Naive thymus-derived CD4-positive, alpha-beta T cell (primary cell): ENCODE results near the gene NRG3. TPM values are rescaled to one million over a fixed set of nuclear protein-coding genes. Genes with fewer than 3 reads are reported as not detected.

Source experiments
- ATAC-seq: fragments of 150-1000 bp; cut with Tn5 transposase; 2 replicates; pipeline ENCODE4 v1.10.0; 2021; ENCODE audit warnings: mild to moderate bottlenecking, moderate library complexity
- CTCF ChIA-PET: fragments of 350-600 bp; sonication (Branson Sonifier 250); formaldehyde crosslinking; loops from one replicate; lab custom pipeline; 2021; ENCODE audit warnings: antibody characterized with exemption; lab: Charles Lee
- POLR2A ChIA-PET: fragments of 350-600 bp; sonication (Branson Sonifier 250); formaldehyde crosslinking; loops from one replicate; lab custom pipeline; 2021; ENCODE audit warnings: antibody characterized with exemption, inconsistent platforms; lab: Charles Lee
- DNase-seq, 9 donors: peaks; one replicate each; pipeline versions ENCODE4 v3.0.0 to v3.0.0-alpha.2; 2020 to 2022; ENCODE audit warnings: mixed read lengths in 1 of 9
- H3K27ac ChIP-seq: one replicate; pipeline ENCODE4 v1.7.0; 2013; ENCODE audit warnings: mild to moderate bottlenecking, low read depth, low read length, moderate library complexity
- H3K27me3 ChIP-seq, 2 donors: one replicate each; pipeline ENCODE4 v1.7.0; 2013; ENCODE audit warnings: low read length in 2 of 2, mild to moderate bottlenecking in 2 of 2, moderate library complexity in 2 of 2; ENCODE audit not compliant: control insufficient read depth in 2 of 2, insufficient read depth in 2 of 2
- H3K36me3 ChIP-seq, 3 experiments: 1 replicate in 2 of 3; 2 replicates in 1 of 3; pipeline ENCODE4 v1.7.0; 2013; ENCODE audit warnings: low read length in 3 of 3, mild to moderate bottlenecking in 3 of 3, moderate library complexity in 1 of 3; ENCODE audit not compliant: insufficient read depth in 3 of 3, control insufficient read depth in 2 of 3
- H3K4me1 ChIP-seq, 2 donors: one replicate each; pipeline ENCODE4 v1.7.0; 2013; ENCODE audit warnings: low read length in 2 of 2, mild to moderate bottlenecking in 2 of 2, moderate library complexity in 1 of 2; ENCODE audit not compliant: control insufficient read depth in 2 of 2, insufficient read depth in 2 of 2
- H3K4me3 ChIP-seq: 2 replicates; pipeline ENCODE4 v1.7.0; 2013; ENCODE audit warnings: mild to moderate bottlenecking, low read length
- H3K9me3 ChIP-seq, 3 experiments: 1 replicate in 2 of 3; 2 replicates in 1 of 3; pipeline ENCODE4 v1.7.0; 2013; ENCODE audit warnings: low read length in 3 of 3; ENCODE audit not compliant: control insufficient read depth in 2 of 3
- H3K27ac Mint-ChIP-seq, 9 donors: one replicate each; pipeline ENCODE4 v1.8.0; 2020 to 2022; ENCODE audit warnings: mixed read lengths in 9 of 9, mild to moderate bottlenecking in 8 of 9, moderate library complexity in 5 of 9, inconsistent platforms in 2 of 9
- H3K27me3 Mint-ChIP-seq, 5 donors: one replicate each; pipeline ENCODE4 v1.8.0; 2021 to 2022; ENCODE audit warnings: mixed read lengths in 5 of 5, mild to moderate bottlenecking in 1 of 5
- H3K36me3 Mint-ChIP-seq, 5 donors: one replicate each; pipeline ENCODE4 v1.8.0; 2020 to 2022; ENCODE audit warnings: mixed read lengths in 5 of 5, mild to moderate bottlenecking in 3 of 5, inconsistent platforms in 1 of 5
- H3K4me1 Mint-ChIP-seq, 7 donors: one replicate each; pipeline ENCODE4 v1.8.0; 2020 to 2022; ENCODE audit warnings: mixed read lengths in 7 of 7, mild to moderate bottlenecking in 3 of 7, inconsistent platforms in 1 of 7
- H3K4me3 Mint-ChIP-seq, 10 donors: one replicate each; pipeline ENCODE4 v1.8.0; 2020 to 2022; ENCODE audit warnings: mild to moderate bottlenecking in 10 of 10, mixed read lengths in 10 of 10, moderate library complexity in 6 of 10, inconsistent platforms in 2 of 10
- H3K9me3 Mint-ChIP-seq, 11 donors: one replicate each; pipeline ENCODE4 v1.8.0; 2020 to 2022; ENCODE audit warnings: mixed read lengths in 11 of 11, mild to moderate bottlenecking in 4 of 11, inconsistent platforms in 1 of 11, moderate library complexity in 1 of 11
- intact Hi-C, 2 donors: fragments of 100-400 bp; cut with micrococcal nuclease; formaldehyde crosslinking; loops; one replicate each; pipeline ENCODE4 v1.15.1; 2023
- polyA plus RNA-seq, 2 donors: library from polyadenylated mRNA; unstranded; fragments of 300-500 nt; fragmentation: Illumina TruSeq; gene quantifications; one replicate each; pipeline ENCODE4 v1.2.3, GENCODE V29; 2021
- total RNA-seq, 6 experiments: library from RNA in 5 of 6; stranded (reverse) in 5 of 6; gene quantifications; 1 replicate in 5 of 6; 2 replicates in 1 of 6; pipeline ENCODE4 v1.2.3 and lab custom pipeline; 2021 to 2026

The NRG3 gene
- total and polyA plus RNA-seq, 7 experiments from 2014 or later: not detected

DNA sequence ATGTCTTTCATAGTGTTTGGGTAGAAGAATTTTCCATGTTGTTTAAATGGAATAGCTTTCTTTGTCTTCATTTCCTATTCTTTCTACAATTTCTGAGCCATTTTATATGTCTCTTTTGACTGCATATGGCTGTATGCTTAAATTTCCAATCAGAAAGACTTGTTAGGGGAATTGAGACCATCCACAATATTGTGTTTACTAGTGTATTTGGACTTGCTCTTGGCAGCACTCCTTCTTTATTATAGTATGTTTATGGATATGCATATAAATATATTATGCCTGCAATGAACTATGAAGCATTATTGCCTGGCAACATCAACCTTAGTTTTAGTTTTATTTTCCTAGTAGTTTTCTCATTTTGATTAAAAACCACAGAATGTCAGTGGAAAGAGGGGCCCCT lies 92.7 kb downstream of the NRG3 start:
- H3K27me3 Mint-ChIP-seq: no peaks in the 10 kb centered on the region
- no peaks in the 10 kb centered on the region for H3K4me1 Mint-ChIP-seq
- no peak overlapping the region for H3K27ac Mint-ChIP-seq
- peaks cover 0 to 5% (median 0%) of the 10 kb centered on the region in 3 experiments for H3K9me3 ChIP-seq
- POLR2A ChIA-PET: interaction anchor here (0.6 kb wide), 1 partner anchor 25 kb away, joined by 3 read pairs; no protein-coding TSS in a partner anchor
- H3K4me1 ChIP-seq: no peaks in the 10 kb centered on the region
- intact Hi-C loops: no loop called here
- peaks cover 2 to 29% (median 20%) of the 10 kb centered on the region in 11 donors for H3K9me3 Mint-ChIP-seq
- no peaks in the 10 kb centered on the region for H3K36me3 ChIP-seq
- H3K4me3 ChIP-seq: no peak overlapping the region
- H3K36me3 Mint-ChIP-seq: no peaks in the 10 kb centered on the region
- H3K27ac ChIP-seq: no peak overlapping the region
- DNase-seq (no peak), ATAC-seq (no peak)
- CTCF ChIA-PET: no interaction called here
- H3K27me3 ChIP-seq: no peaks in the 10 kb centered on the region
- H3K4me3 Mint-ChIP-seq: no peak overlapping the region

DNA sequence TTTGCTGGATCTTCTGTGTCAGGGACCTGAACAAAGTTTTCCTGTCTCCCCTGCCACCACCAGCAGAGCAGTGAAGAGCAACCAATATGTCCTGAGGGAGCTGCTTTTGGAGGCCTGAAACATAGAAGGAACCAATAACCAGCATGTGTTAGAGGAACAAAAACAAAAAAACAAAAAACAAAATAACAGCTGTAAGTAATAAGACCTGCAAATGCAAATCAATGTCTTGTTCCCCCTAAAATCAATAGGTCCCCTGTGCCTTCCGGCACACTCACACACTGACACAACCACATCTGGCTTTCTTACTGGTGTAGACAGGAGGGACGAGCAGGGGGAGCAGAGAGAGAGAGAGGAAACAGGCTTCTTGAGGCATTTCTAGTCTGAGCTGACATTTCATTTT lies 94.1 kb downstream of the NRG3 start:
- ChIA-PET POLR2A (no interaction called here), CTCF (no interaction called here)
- intact Hi-C loops: no loop called here
- H3K27me3 ChIP-seq: no peaks in the 10 kb centered on the region
- Mint-ChIP-seq H3K4me1 (no peaks in the 10 kb centered on the region), H3K27me3 (no peaks in the 10 kb centered on the region), H3K36me3 (peaks cover 0 to 4% (median 0%) of the 10 kb centered on the region in 5 donors), H3K9me3 (peaks cover 3 to 39% (median 28%) of the 10 kb centered on the region in 11 donors), H3K4me3 (no peak overlapping the region), H3K27ac (no peak overlapping the region)
- no peaks in the 10 kb centered on the region for H3K4me1 ChIP-seq
- no peaks in the 10 kb centered on the region for H3K36me3 ChIP-seq
- no peak overlapping the region for H3K27ac ChIP-seq
- peaks cover 0 to 5% (median 0%) of the 10 kb centered on the region in 3 experiments for H3K9me3 ChIP-seq
- ATAC-seq (no peak), DNase-seq (no peak)
- H3K4me3 ChIP-seq: no peak overlapping the region

DNA sequence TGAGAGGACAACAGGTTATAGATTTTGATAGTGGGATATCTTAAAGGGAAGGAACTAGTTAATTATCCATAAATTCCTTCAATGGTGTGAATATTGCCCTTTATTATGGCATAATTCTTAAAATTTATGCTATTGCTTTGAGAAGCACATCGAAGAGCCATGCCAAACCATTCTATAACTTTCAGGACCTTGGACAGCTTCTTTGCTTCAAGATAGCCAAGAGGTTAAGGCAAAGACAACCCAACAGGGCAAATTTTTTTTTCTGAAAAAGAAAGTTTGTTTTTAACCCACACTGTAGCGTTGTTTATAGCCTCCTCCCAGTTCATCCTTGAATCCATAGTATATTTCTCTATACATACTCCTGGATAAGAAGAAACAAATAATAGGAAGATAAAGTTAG lies 103.2 kb downstream of the NRG3 start:
- CTCF ChIA-PET: no interaction called here
- Histone ChIP-seq H3K27me3 (no peaks in the 10 kb centered on the region), H3K4me1 (no peaks in the 10 kb centered on the region), H3K4me3 (no peak overlapping the region), H3K27ac (no peak overlapping the region), H3K9me3 (no peaks in the 10 kb centered on the region), H3K36me3 (no peaks in the 10 kb centered on the region)
- POLR2A ChIA-PET: no interaction called here
- no peak overlapping the region for H3K27ac Mint-ChIP-seq
- peaks cover 0 to 5% (median 0%) of the 10 kb centered on the region in 5 donors for H3K36me3 Mint-ChIP-seq
- H3K4me1 Mint-ChIP-seq: no peaks in the 10 kb centered on the region
- intact Hi-C loops: no loop called here
- no peaks in the 10 kb centered on the region for H3K27me3 Mint-ChIP-seq
- DNase-seq: no peak
- peaks cover 0 to 20% (median 10%) of the 10 kb centered on the region in 11 donors for H3K9me3 Mint-ChIP-seq
- ATAC-seq: no peak
- H3K4me3 Mint-ChIP-seq: no peak overlapping the region

DNA sequence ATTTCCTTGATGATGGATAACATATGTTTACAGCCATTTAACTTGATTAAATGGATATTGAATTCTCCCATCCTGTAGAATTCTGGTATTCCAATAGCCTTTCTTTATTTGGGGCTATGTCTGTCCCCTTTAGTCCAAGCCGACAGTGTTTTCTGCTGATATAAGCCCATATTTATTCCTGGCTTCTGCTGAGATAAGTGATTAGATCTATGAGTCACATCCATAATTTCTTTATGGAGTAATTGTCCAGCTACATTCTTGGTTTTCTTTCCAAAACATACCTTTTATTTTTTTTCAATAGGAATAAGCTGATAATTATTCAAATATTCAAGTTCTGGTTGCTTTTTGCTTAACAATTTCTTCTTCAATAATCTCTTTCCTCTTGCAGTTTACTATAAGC lies 106.7 kb downstream of the NRG3 start:
- no peaks in the 10 kb centered on the region for H3K4me1 ChIP-seq
- H3K36me3 Mint-ChIP-seq: no peaks in the 10 kb centered on the region
- no peaks in the 10 kb centered on the region for H3K9me3 ChIP-seq
- no peak overlapping the region for H3K27ac ChIP-seq
- intact Hi-C loops: no loop called here
- peaks cover 0 to 9% (median 4%) of the 10 kb centered on the region in 11 donors for H3K9me3 Mint-ChIP-seq
- ChIA-PET CTCF (no interaction called here), POLR2A (no interaction called here)
- H3K36me3 ChIP-seq: no peaks in the 10 kb centered on the region
- H3K4me3 Mint-ChIP-seq: no peak overlapping the region
- H3K4me1 Mint-ChIP-seq: no peaks in the 10 kb centered on the region
- DNase-seq: no peak
- H3K4me3 ChIP-seq: no peak overlapping the region
- H3K27me3 ChIP-seq: no peaks in the 10 kb centered on the region
- no peak for ATAC-seq
- H3K27me3 Mint-ChIP-seq: peaks cover 0 to 5% (median 0%) of the 10 kb centered on the region in 5 donors
- H3K27ac Mint-ChIP-seq: no peak overlapping the region

DNA sequence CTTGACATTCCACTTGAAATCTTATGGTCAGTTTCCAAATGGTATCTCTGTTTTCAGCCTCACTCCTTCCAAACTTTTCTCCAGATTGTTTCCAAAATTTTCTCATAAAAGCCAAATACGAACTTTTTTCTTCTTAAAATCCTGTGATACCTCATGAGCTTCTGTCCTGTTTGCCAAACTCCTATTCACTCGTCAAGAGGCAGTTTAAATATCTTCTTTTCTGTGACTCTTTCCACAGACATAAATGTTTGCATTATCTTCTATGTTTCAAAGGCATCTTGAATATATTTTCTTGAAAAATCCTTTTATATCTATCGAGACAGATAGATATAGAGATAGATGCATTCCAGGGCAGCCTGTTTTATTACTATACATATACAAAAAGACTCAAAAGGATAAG lies 109.4 kb downstream of the NRG3 start:
- H3K9me3 Mint-ChIP-seq: peaks cover 0 to 15% (median 5%) of the 10 kb centered on the region in 11 donors
- Histone ChIP-seq H3K27ac (no peak overlapping the region), H3K4me1 (no peaks in the 10 kb centered on the region), H3K9me3 (no peaks in the 10 kb centered on the region), H3K4me3 (no peak overlapping the region), H3K36me3 (no peaks in the 10 kb centered on the region), H3K27me3 (no peaks in the 10 kb centered on the region)
- H3K4me3 Mint-ChIP-seq: no peak overlapping the region
- no peaks in the 10 kb centered on the region for H3K36me3 Mint-ChIP-seq
- CTCF ChIA-PET: no interaction called here
- no peak overlapping the region for H3K27ac Mint-ChIP-seq
- POLR2A ChIA-PET: no interaction called here
- intact Hi-C loops: no loop called here
- H3K27me3 Mint-ChIP-seq: peaks cover 0 to 5% (median 0%) of the 10 kb centered on the region in 5 donors
- ATAC-seq: no peak
- H3K4me1 Mint-ChIP-seq: no peaks in the 10 kb centered on the region
- DNase-seq: no peak

DNA sequence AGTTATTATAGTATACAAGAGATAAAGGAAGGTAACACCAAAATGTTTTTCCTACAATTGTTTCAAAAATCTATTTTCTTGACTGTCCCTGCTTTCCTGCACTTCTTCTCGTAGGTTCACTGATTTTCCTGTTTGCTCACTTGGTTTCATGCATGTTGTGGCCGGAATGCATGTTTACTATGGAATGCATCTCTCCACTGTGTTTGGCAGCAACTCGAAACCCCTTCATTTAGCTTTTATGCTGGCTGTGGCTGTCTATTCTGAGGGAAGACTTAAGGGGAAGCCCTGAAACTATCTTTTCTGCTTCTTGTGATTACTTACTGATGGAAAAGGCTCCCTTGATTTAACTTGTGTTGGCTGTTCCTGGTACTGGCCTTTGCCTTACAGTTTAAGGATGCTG lies 120.3 kb downstream of the NRG3 start:
- CTCF ChIA-PET: no interaction called here
- peaks cover 0 to 4% (median 0%) of the 10 kb centered on the region in 3 experiments for H3K9me3 ChIP-seq
- no peaks in the 10 kb centered on the region for H3K27me3 Mint-ChIP-seq
- POLR2A ChIA-PET: no interaction called here
- H3K36me3 ChIP-seq: no peaks in the 10 kb centered on the region
- DNase-seq: no peak
- no peak for ATAC-seq
- no peaks in the 10 kb centered on the region for H3K27me3 ChIP-seq
- H3K4me1 Mint-ChIP-seq: no peaks in the 10 kb centered on the region
- no peak overlapping the region for H3K4me3 Mint-ChIP-seq
- H3K4me1 ChIP-seq: no peaks in the 10 kb centered on the region
- H3K36me3 Mint-ChIP-seq: no peaks in the 10 kb centered on the region
- H3K27ac ChIP-seq: no peak overlapping the region
- no peak overlapping the region for H3K27ac Mint-ChIP-seq
- H3K9me3 Mint-ChIP-seq: peaks cover 0 to 13% (median 0%) of the 10 kb centered on the region in 11 donors
- no peak overlapping the region for H3K4me3 ChIP-seq
- intact Hi-C loops: no loop called here

DNA sequence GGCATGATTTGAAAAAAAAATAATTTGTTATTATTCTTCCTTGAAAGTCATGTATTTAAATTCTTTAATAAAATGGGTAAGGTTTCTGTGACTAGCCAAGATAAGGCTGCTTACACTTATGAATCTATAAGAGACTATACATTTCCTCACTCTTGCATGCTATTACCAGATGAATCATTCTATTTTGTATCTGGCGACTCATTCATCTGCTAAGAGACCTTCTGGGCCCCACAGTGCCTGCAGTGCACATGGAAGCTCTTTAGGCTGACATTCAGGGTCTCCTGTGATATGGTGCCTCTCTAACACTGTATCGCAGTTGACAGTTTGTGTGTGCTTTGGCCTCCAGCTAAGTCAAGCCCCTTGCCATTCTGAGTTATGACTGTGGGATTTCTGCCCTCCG lies 121.9 kb downstream of the NRG3 start:
- Mint-ChIP-seq H3K27me3 (no peaks in the 10 kb centered on the region), H3K36me3 (no peaks in the 10 kb centered on the region), H3K4me3 (no peak overlapping the region), H3K4me1 (no peaks in the 10 kb centered on the region), H3K9me3 (peaks cover 0 to 18% (median 0%) of the 10 kb centered on the region in 11 donors), H3K27ac (no peak overlapping the region)
- Histone ChIP-seq H3K4me1 (no peaks in the 10 kb centered on the region), H3K4me3 (no peak overlapping the region), H3K9me3 (peaks cover 0 to 4% (median 0%) of the 10 kb centered on the region in 3 experiments), H3K27me3 (no peaks in the 10 kb centered on the region), H3K36me3 (no peaks in the 10 kb centered on the region), H3K27ac (no peak overlapping the region)
- ChIA-PET POLR2A (no interaction called here), CTCF (no interaction called here)
- no peak for DNase-seq
- intact Hi-C loops: no loop called here
- no peak for ATAC-seq
